K562 (cell line): ENCODE data around the gene OXNAD1. TPM values are rescaled to one million over a fixed set of nuclear protein-coding genes. Genes with fewer than 3 reads are reported as not detected.

Experiments
- ATAC-seq: fragments of 200-7000 bp; cut with Tn5 transposase; 3 replicates; pipeline ENCODE4 v1.9.1; 2020; ENCODE audit warnings: moderate library complexity
- BruUV-seq: library from RNA; stranded (reverse); fragments of 400-500 nt; replicated peaks from 2 replicates; lab custom pipeline; 2021; lab: Mats Ljungman, UMichigan
- CTCF ChIA-PET: fragments of 300-600 bp; formaldehyde crosslinking; extraction: SDS; loops from one replicate; lab custom pipeline; 2021; ENCODE audit warnings: low intra/inter-chr PET ratio; lab: Yijun Ruan, JAX
- POLR2A ChIA-PET: fragments of 300-600, 350-650 bp; sonication (Branson Sonifier 250); formaldehyde crosslinking; extraction: SDS; loops from one replicate; lab custom pipeline; 2021; ENCODE audit warnings: antibody characterized with exemption, inconsistent platforms; lab: Yijun Ruan, JAX
- DNase-seq, 4 experiments: peaks; one replicate each; pipeline versions ENCODE4 v3.0.0 to v3.0.0-alpha.2; 2011 to 2018; ENCODE audit warnings: low spot score in 3 of 4, mixed read lengths in 3 of 4; ENCODE audit errors: extremely low read depth in 1 of 4
- FAIRE-seq: peaks from 2 replicates; lab custom pipeline; 2011; peaks lifted over from hg19 to GRCh38; lab: Jason Lieb, UNC
- H2AFZ ChIP-seq: 2 replicates; pipeline ENCODE4 v1.6.0; 2011; ENCODE audit warnings: low read depth, low read length, control low read depth, inconsistent platforms
- H3K27ac ChIP-seq: fragments of 200-600 bp; 3 replicates; pipeline ENCODE4 v1.8.0; 2011; ENCODE audit warnings: low read depth, mild to moderate bottlenecking, control low read depth, inconsistent platforms, low read length, moderate library complexity, mixed read lengths; ENCODE audit errors: extremely low read depth
- H3K27me3 ChIP-seq, 2 experiments: fragments of 300-600 bp in 1 of 2; 2 replicates in 1 of 2; 3 replicates in 1 of 2; pipeline versions ENCODE4 v1.6.0 to v1.8.0; 2011; ENCODE audit warnings: inconsistent platforms in 2 of 2, low read length in 2 of 2, mild to moderate bottlenecking in 1 of 2, mixed read lengths in 1 of 2, moderate library complexity in 1 of 2; ENCODE audit not compliant: control insufficient read depth in 2 of 2, insufficient read depth in 2 of 2
- H3K36me3 ChIP-seq: fragments of 300-600 bp; 3 replicates; pipeline ENCODE4 v1.8.0; 2011; ENCODE audit warnings: mild to moderate bottlenecking, low read length, inconsistent platforms; ENCODE audit not compliant: control insufficient read depth, insufficient read depth
- H3K4me1 ChIP-seq, 2 experiments: fragments of 200-600 bp in 1 of 2; replicated peaks in 1 of 2; 2 replicates in 1 of 2; 3 replicates in 1 of 2; pipeline versions ENCODE4 v1.5.1 to v1.8.0; 2011; ENCODE audit warnings: inconsistent platforms in 2 of 2, low read length in 2 of 2, mild to moderate bottlenecking in 1 of 2, mixed read lengths in 1 of 2, moderate library complexity in 1 of 2; ENCODE audit not compliant: control insufficient read depth in 2 of 2, insufficient read depth in 2 of 2
- H3K4me2 ChIP-seq: 2 replicates; pipeline ENCODE4 v1.6.1; 2011; ENCODE audit warnings: low read length, control low read depth, inconsistent platforms, mixed read lengths; ENCODE audit not compliant: insufficient read depth
- H3K4me3 ChIP-seq: fragments of 200-600 bp; sonication (generic), shearing (Covaris generic); 2 replicates; pipeline ENCODE4 v1.5.1; 2016; ENCODE audit warnings: control low read depth, inconsistent platforms
- H3K79me2 ChIP-seq: fragments of 200-600 bp; 3 replicates; pipeline ENCODE4 v1.8.0; 2011; ENCODE audit warnings: low read length, inconsistent platforms; ENCODE audit not compliant: control insufficient read depth, insufficient read depth
- H3K9ac ChIP-seq, 2 experiments: 2 replicates each; pipeline versions ENCODE4 v1.6.0 to v1.6.1; 2011; ENCODE audit warnings: low read depth in 2 of 2, low read length in 2 of 2, control low read depth in 1 of 2, inconsistent platforms in 1 of 2, mild to moderate bottlenecking in 1 of 2, mixed read lengths in 1 of 2; ENCODE audit not compliant: insufficient read depth in 1 of 2
- H3K9me1 ChIP-seq: one replicate; pipeline ENCODE4 v1.6.0; 2011; ENCODE audit warnings: inconsistent platforms, mild to moderate bottlenecking, low read length, moderate library complexity; ENCODE audit not compliant: control insufficient read depth, insufficient read depth
- H3K9me3 ChIP-seq: replicated peaks from 2 replicates; pipeline ENCODE4 v1.5.1; 2011; ENCODE audit warnings: low read depth, low read length, inconsistent platforms; ENCODE audit not compliant: control insufficient read depth, insufficient read depth
- H4K20me1 ChIP-seq: replicated peaks from 2 replicates; pipeline ENCODE4 v1.6.1; 2011; ENCODE audit warnings: low read length, inconsistent platforms, mixed read lengths; ENCODE audit not compliant: control insufficient read depth, insufficient read depth
- KAT7 ChIP-seq: sonication (generic); formaldehyde crosslinking; IDR thresholded peaks from 2 replicates; pipeline ENCODE4 v1.8.0; 2022; ENCODE audit warnings: missing genetic modification reagents, mild to moderate bottlenecking, borderline replicate concordance
- MCM5 ChIP-seq: fragments of 450-650 bp; IDR thresholded peaks from 2 replicates; pipeline ENCODE4 v1.6.1; 2016; ENCODE audit warnings: low read depth
- MED1 ChIP-seq: sonication (generic); formaldehyde crosslinking; IDR thresholded peaks from 2 replicates; pipeline ENCODE4 v1.8.1; 2023; ENCODE audit warnings: missing genetic modification reagents, borderline replicate concordance
- POLR2AphosphoS2 ChIP-seq: IDR thresholded peaks from 2 replicates; pipeline ENCODE4 v1.6.1; 2012; ENCODE audit warnings: low read length, improper control_type of control experiment
- SIRT6 ChIP-seq: IDR thresholded peaks from one replicate; pipeline ENCODE4 v1.6.1; 2012; ENCODE audit warnings: low read depth, mild to moderate bottlenecking, control low read depth, inconsistent platforms, low read length, moderate library complexity
- STAT5B ChIP-seq: fragments of 250-450 bp; sonication (Bioruptor Pico); IDR thresholded peaks from 2 replicates; pipeline ENCODE4 v1.8.0; 2021; ENCODE audit warnings: mild to moderate bottlenecking, inconsistent platforms
- ZBTB40 ChIP-seq, 2 experiments: fragments of 450-650 bp in 1 of 2; sonication (generic) in 1 of 2; formaldehyde crosslinking in 1 of 2; IDR thresholded peaks; 2 replicates each; pipeline versions ENCODE4 v1.7.1 to v1.9.0; 2016 to 2022; ENCODE audit warnings: inconsistent platforms in 1 of 2, mild to moderate bottlenecking in 1 of 2, missing genetic modification reagents in 1 of 2
- ZNF212 ChIP-seq: fragments of 450-650 bp; formaldehyde crosslinking; IDR thresholded peaks from 2 replicates; pipeline ENCODE4 v1.4.0; 2020; ENCODE audit warnings: mild to moderate bottlenecking
- WGBS: fragments of 100-300 bp; shearing (Covaris generic); methylation state at CpG from one replicate; pipeline ENCODE4 v1.1.6; 2016; ENCODE audit warnings: low coverage, mixed read lengths; ENCODE audit not compliant: insufficient coverage; ENCODE audit errors: missing lambda C conversion rate; 5-methylcytosine and 5-hydroxymethylcytosine counted together
- in situ Hi-C: fragments of 300-500 bp; cut with MboI; formaldehyde crosslinking; loops from 4 replicates; pipeline ENCODE4 v1.15.0; 2018; ENCODE audit warnings: inconsistent platforms, mixed read lengths
- intact Hi-C: fragments of 100-400 bp; cut with micrococcal nuclease; formaldehyde crosslinking; loops from 2 replicates; pipeline ENCODE4 v1.14.2; 2022
- polyA plus RNA-seq, 8 experiments: library from polyadenylated mRNA; depleted of rRNA in 4 of 8; stranded (reverse) in 5 of 8; unstranded in 3 of 8; fragments of >200 nt; fragmentation: Nextera tagmentation in 2 of 8; fragmentation: Illumina TruSeq in 1 of 8; extraction: Ambion mirVana in 2 of 8; extraction: Trizol in 1 of 8; gene quantifications; 2 replicates each; pipeline versions ENCODE4 v1.2.1 to v1.2.3, GENCODE V29; 2011 to 2014; ENCODE audit warnings: inconsistent platforms in 1 of 8, missing spikeins in 1 of 8
- total RNA-seq, 7 experiments: library from RNA; depleted of rRNA in 6 of 7; stranded (reverse); fragments of >200 nt in 6 of 7; fragmentation: Illumina TruSeq in 2 of 7; extraction: Trizol in 2 of 7; gene quantifications; 2 replicates each; pipeline versions ENCODE4 v1.2.1 to v1.2.3, GENCODE V29; 2011 to 2021; ENCODE audit warnings: low replicate concordance in 1 of 7
- TF ChIP-seq, protein P1 (sequence below): IDR thresholded peaks from 2 replicates; pipeline ENCODE4 v1.6.1; 2012; ENCODE audit warnings: low read depth, low read length, improper control_type of control experiment, borderline replicate concordance
- TF ChIP-seq, protein P2 (sequence below): fragments of 450-650 bp; conservative IDR thresholded peaks from 2 replicates; pipeline ENCODE4 v1.6.1; 2016; ENCODE audit warnings: missing genetic modification characterization, low read depth, mild to moderate bottlenecking, control low read depth, missing compliant biosample characterization

Gene OXNAD1
- total and polyA plus RNA-seq, 9 of the 15 experiments (the other 6 are each of a cell fraction or from before 2014, with no cell fraction given): 12.8 to 44.4 (median 41.1) TPM

GRCh38 chr3:16258866-16259265 is 6.1 kb upstream of the OXNAD1 start:
- CTCF ChIA-PET: no interaction called here
- Histone ChIP-seq H3K4me3 (no peak overlapping the region), H3K36me3 (peaks cover 43% of the 10 kb centered on the region), H2AFZ (no peak overlapping the region), H3K79me2 (peaks cover 19% of the 10 kb centered on the region), H3K9me3 (no peaks in the 10 kb centered on the region), H3K9ac (no peak overlapping the region), H4K20me1 (no peaks in the 10 kb centered on the region), H3K27me3 (no peaks in the 10 kb centered on the region), H3K27ac (no peak overlapping the region), H3K4me1 (no peaks in the 10 kb centered on the region; a peak in 2 of 5 replicates), H3K4me2 (no peak overlapping the region), H3K9me1 (no peaks in the 10 kb centered on the region)
- no peak for DNase-seq
- no TSS peak for BruUV-seq
- FAIRE-seq: no peak
- in situ Hi-C loops: no loop called here
- POLR2A ChIA-PET: no interaction called here
- intact Hi-C loops: no loop called here
- 28% methylated on average over 1 of the region's 1 CpG for WGBS
- ATAC-seq: no peak
- TF ChIP-seq ZBTB40 (IDR thresholded peaks at IDR 0.05) (no peak), ZBTB40 (CRISPR knock-in tag; IDR thresholded peaks at IDR 0.05) (no peak), ZNF212 (no peak), STAT5B (CRISPR knock-in tag) (no peak), MED1 (CRISPR knock-in tag) (no peak), POLR2AphosphoS2 (no peak), SIRT6 (no peak), MCM5 (no peak), KAT7 (CRISPR knock-in tag) (no peak)
- TF ChIP-seq, protein P1, sequence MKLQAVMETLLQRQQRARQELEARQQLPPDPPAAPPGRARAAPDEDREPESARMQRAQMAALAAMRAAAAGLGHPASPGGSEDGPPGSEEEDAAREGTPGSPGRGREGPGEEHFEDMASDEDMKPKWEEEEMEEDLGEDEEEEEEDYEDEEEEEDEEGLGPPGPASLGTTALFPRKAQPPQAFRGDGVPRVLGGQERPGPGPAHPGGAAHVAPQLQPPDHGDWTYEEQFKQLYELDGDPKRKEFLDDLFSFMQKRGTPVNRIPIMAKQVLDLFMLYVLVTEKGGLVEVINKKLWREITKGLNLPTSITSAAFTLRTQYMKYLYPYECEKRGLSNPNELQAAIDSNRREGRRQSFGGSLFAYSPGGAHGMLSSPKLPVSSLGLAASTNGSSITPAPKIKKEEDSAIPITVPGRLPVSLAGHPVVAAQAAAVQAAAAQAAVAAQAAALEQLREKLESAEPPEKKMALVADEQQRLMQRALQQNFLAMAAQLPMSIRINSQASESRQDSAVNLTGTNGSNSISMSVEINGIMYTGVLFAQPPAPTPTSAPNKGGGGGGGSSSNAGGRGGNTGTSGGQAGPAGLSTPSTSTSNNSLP: no peak
- TF ChIP-seq, protein P2, sequence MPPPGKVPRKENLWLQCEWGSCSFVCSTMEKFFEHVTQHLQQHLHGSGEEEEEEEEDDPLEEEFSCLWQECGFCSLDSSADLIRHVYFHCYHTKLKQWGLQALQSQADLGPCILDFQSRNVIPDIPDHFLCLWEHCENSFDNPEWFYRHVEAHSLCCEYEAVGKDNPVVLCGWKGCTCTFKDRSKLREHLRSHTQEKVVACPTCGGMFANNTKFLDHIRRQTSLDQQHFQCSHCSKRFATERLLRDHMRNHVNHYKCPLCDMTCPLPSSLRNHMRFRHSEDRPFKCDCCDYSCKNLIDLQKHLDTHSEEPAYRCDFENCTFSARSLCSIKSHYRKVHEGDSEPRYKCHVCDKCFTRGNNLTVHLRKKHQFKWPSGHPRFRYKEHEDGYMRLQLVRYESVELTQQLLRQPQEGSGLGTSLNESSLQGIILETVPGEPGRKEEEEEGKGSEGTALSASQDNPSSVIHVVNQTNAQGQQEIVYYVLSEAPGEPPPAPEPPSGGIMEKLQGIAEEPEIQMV: no peak
